NCI-H526 (cell line): ENCODE results near the gene SLC6A12.
A peak's percentile ranks its signal among the peaks of the same experiment; 100 is the strongest.

Experiments
- DNase-seq, 2 experiments: peaks; one replicate each; lab custom pipeline; 2025; lab: John Stamatoyannopoulos, UW

The SLC6A12 gene

GRCh38 chr12:234891-235415 lies 21.0 kb upstream of the SLC6A12 start:
- no peak for DNase-seq

GRCh38 chr12:234019-234418 lies 20.1 kb upstream of the SLC6A12 start:
- no peak for DNase-seq

- DNase-seq: no peak
Measured at GRCh38 chr12:233615-233968, 19.6 kb upstream of the SLC6A12 start.

- no peak for DNase-seq
Measured at GRCh38 chr12:232731-233614, 19.0 kb upstream of the SLC6A12 start.

- no peak for DNase-seq
Measured at GRCh38 chr12:230925-231671, 17.1 kb upstream of the SLC6A12 start.

- no peak for DNase-seq
Measured at GRCh38 chr12:229441-230191, 15.7 kb upstream of the SLC6A12 start.

GRCh38 chr12:228846-229200 lies 14.9 kb upstream of the SLC6A12 start:
- DNase-seq: no peak

GRCh38 chr12:227923-228845 lies 14.2 kb upstream of the SLC6A12 start:
- DNase-seq: no peak

GRCh38 chr12:227286-227915 lies 13.4 kb upstream of the SLC6A12 start:
- no peak for DNase-seq

- no peak for DNase-seq
Measured at GRCh38 chr12:226401-226800, 12.4 kb upstream of the SLC6A12 start.

GRCh38 chr12:225012-225411 lies 11.1 kb upstream of the SLC6A12 start:
- DNase-seq: no peak

GRCh38 chr12:224330-224729 lies 10.4 kb upstream of the SLC6A12 start:
- DNase-seq: no peak

GRCh38 chr12:223841-224240 lies 9.9 kb upstream of the SLC6A12 start:
- DNase-seq: no peak

GRCh38 chr12:221736-222135 lies 7.8 kb upstream of the SLC6A12 start:
- no peak for DNase-seq

GRCh38 chr12:220946-221550 lies 7.1 kb upstream of the SLC6A12 start:
- DNase-seq: no peak

- no peak for DNase-seq
Measured at GRCh38 chr12:220491-220890, 6.5 kb upstream of the SLC6A12 start.

- DNase-seq: peak; percentile 71 to 91
Measured at GRCh38 chr12:219891-220352, 6.0 kb upstream of the SLC6A12 start.

GRCh38 chr12:218728-219590 lies 5.0 kb upstream of the SLC6A12 start:
- DNase-seq: no peak

GRCh38 chr12:218221-218620 lies 4.3 kb upstream of the SLC6A12 start:
- DNase-seq: no peak
